Activated naive CD4-positive, alpha-beta T cell treated with anti-CD3 and anti-CD28 coated beads for 36 hours (primary cell): Measurements from ENCODE around the gene TMTC2. TPM values are rescaled to one million over a fixed set of nuclear protein-coding genes. Genes with fewer than 3 reads are reported as not detected.

Experiments used
- CTCF ChIA-PET: fragments of 350-600 bp; sonication (Branson Sonifier 250); formaldehyde crosslinking; loops from one replicate; lab custom pipeline; 2021; ENCODE audit warnings: antibody characterized with exemption; lab: Charles Lee
- DNase-seq: peaks from one replicate; pipeline ENCODE4 v3.0.0-alpha.2; 2020
- H3K27ac Mint-ChIP-seq: one replicate; pipeline ENCODE4 v1.8.0; 2021; ENCODE audit warnings: mild to moderate bottlenecking, mixed read lengths
- H3K27me3 Mint-ChIP-seq: one replicate; pipeline ENCODE4 v1.8.0; 2021; ENCODE audit warnings: low read depth, mixed read lengths
- H3K36me3 Mint-ChIP-seq: one replicate; pipeline ENCODE4 v1.8.0; 2021; ENCODE audit warnings: low read depth, mixed read lengths
- H3K4me1 Mint-ChIP-seq: one replicate; pipeline ENCODE4 v1.8.0; 2021; ENCODE audit warnings: low read depth, mixed read lengths
- H3K4me3 Mint-ChIP-seq: one replicate; pipeline ENCODE4 v1.8.0; 2021; ENCODE audit warnings: mild to moderate bottlenecking, moderate library complexity, mixed read lengths
- H3K9me3 Mint-ChIP-seq: one replicate; pipeline ENCODE4 v1.8.0; 2021; ENCODE audit warnings: mixed read lengths
- intact Hi-C: fragments of 100-400 bp; cut with micrococcal nuclease; formaldehyde crosslinking; loops from one replicate; pipeline ENCODE4 v1.15.1; 2023
- total RNA-seq, 2 experiments: library from RNA; stranded (reverse); gene quantifications; one replicate each; pipeline ENCODE4 v1.2.3, GENCODE V29; 2021

Gene TMTC2
- total RNA-seq, 2 experiments from 2014 or later, result 3.1 TPM

DNA sequence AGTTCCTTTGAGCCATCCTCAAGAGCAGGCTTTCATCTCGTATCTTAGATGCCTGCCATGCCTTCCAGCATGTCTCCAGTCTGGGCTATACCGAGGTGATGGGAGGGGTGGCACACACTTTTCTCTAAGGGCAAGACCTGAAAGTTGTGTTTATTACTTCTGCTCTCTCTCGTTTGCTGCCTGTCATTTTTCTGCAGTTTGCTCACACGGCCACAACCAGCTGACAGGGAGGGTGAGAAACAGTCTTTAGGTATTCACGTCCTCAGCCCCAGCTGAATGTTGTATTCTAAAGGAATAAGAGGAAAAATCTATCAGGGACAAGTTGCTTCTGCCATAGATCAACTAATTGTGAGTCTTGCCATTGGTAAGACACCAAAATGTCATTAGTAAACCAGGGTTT lies 88.0 kb downstream of the TMTC2 start:
- H3K4me1 Mint-ChIP-seq, result no peaks in the 10 kb centered on the region
- DNase-seq, result no peak
- no peak overlapping the region for H3K4me3 Mint-ChIP-seq
- no peaks in the 10 kb centered on the region for H3K36me3 Mint-ChIP-seq
- CTCF ChIA-PET, result no interaction called here
- H3K27me3 Mint-ChIP-seq, result no peaks in the 10 kb centered on the region
- H3K9me3 Mint-ChIP-seq, result no peaks in the 10 kb centered on the region
- H3K27ac Mint-ChIP-seq, result no peak overlapping the region
- intact Hi-C loops, result loop anchor here (5.0 kb wide), 1 partner anchor 87 kb away; the partner anchor contains the start of gene TMTC2

DNA sequence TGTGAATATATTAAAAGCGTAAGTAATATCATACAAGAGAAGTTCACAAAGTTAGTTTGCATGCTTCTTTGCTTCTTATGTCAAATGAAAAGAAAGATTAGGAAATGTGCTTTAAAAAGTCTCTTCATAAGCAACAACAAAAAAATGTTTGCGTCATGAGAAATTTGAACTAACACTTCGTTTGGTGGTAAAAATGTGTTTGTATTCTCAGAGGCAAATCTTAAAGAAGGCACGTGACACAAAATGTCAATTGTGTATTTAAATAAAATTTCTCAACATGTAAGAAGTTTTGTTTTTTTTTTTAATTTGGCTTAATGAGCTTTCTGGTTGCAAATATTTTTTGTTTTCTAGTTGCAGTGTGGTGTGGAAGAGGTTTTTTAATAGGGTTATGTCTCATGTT lies 93.8 kb downstream of the TMTC2 start:
- Mint-ChIP-seq H3K4me1 (no peaks in the 10 kb centered on the region), H3K27ac (no peak overlapping the region), H3K27me3 (no peaks in the 10 kb centered on the region), H3K36me3 (no peaks in the 10 kb centered on the region), H3K4me3 (no peak overlapping the region), H3K9me3 (no peaks in the 10 kb centered on the region)
- intact Hi-C loops, result no loop called here
- CTCF ChIA-PET, result no interaction called here
- DNase-seq, result no peak

DNA sequence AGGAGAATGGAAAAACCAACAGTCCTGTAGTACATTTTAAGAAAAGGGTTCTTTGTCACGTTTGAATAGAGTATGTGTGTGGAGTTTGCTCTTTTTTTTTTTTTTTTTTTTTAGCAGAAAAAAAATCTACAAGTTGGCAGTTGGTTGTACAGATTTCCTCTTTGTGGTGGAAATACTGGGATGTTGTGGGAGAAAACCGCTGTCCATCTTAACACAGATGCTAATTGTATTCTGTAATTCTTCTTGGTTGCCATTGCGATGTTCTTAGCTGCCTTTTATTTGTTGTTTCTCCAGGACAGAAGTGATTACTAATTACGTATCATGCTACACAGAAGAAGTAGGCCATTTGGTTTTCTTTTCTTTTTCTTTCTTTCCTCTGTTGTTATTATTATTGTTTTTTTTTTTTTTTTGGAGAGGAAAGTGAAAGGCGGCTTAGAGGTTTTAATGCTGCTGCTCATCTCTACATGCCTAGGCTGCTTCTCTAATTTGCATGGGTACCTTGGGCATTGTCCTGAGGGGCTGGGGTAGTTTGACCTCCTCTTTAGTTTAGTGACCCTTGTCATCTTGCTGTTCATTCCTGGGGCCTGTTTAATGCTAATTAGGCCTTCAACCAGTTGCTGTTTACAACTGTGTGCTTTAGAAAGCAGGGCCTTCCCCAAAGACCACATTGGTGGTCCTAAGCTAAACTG lies 94.7 kb downstream of the TMTC2 start:
- Mint-ChIP-seq H3K9me3 (no peaks in the 10 kb centered on the region), H3K27me3 (no peaks in the 10 kb centered on the region), H3K4me1 (no peaks in the 10 kb centered on the region), H3K36me3 (no peaks in the 10 kb centered on the region), H3K4me3 (no peak overlapping the region), H3K27ac (no peak overlapping the region)
- CTCF ChIA-PET, result no interaction called here
- DNase-seq, result no peak
- intact Hi-C loops, result no loop called here

DNA sequence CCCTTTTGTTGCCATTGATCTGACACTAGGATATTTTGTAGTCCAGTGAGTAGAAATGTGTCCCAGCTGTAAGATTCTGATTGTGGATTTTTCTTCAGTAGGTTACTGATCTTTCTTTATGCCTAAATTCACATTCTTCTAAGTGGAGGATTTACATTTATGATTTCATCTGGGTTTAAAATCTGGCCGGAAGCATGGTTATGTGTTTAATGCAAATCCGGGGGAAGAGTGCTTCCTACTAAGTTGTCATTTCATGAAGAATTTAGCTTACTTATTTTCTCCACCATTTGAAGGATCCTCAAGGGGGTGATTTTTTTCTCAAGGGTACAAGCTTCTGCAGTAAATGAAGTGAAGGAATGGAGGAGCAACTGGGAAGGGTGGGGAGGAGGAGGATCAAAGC lies 96.7 kb downstream of the TMTC2 start:
- intact Hi-C loops, result no loop called here
- DNase-seq, result no peak
- no peaks in the 10 kb centered on the region for H3K9me3 Mint-ChIP-seq
- no peak overlapping the region for H3K27ac Mint-ChIP-seq
- no peaks in the 10 kb centered on the region for H3K4me1 Mint-ChIP-seq
- CTCF ChIA-PET, result no interaction called here
- no peaks in the 10 kb centered on the region for H3K27me3 Mint-ChIP-seq
- no peak overlapping the region for H3K4me3 Mint-ChIP-seq
- no peaks in the 10 kb centered on the region for H3K36me3 Mint-ChIP-seq

DNA sequence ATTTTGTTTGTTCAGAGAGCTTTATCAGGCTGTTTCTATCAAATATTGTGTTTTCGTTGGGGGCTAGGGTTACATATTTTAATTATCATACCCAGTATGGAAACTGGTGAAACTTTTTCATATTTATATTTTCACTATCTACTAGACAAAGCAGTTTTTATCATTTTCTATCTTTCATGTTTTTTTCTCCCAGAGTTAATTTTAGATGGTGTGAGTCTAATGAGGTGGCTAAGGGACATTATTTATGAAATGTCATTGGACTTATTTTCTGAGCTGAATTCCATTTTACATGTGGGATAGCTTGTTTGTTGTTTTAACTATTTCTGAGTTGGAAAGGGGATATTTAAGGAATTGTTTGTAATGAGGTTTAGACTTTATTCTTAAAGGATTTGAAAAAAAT lies 100.3 kb downstream of the TMTC2 start:
- H3K27ac Mint-ChIP-seq, result no peak overlapping the region
- H3K4me3 Mint-ChIP-seq, result no peak overlapping the region
- no peaks in the 10 kb centered on the region for H3K9me3 Mint-ChIP-seq
- H3K36me3 Mint-ChIP-seq, result no peaks in the 10 kb centered on the region
- intact Hi-C loops, result no loop called here
- H3K27me3 Mint-ChIP-seq, result no peaks in the 10 kb centered on the region
- DNase-seq, result no peak
- H3K4me1 Mint-ChIP-seq, result no peaks in the 10 kb centered on the region
- CTCF ChIA-PET, result no interaction called here

DNA sequence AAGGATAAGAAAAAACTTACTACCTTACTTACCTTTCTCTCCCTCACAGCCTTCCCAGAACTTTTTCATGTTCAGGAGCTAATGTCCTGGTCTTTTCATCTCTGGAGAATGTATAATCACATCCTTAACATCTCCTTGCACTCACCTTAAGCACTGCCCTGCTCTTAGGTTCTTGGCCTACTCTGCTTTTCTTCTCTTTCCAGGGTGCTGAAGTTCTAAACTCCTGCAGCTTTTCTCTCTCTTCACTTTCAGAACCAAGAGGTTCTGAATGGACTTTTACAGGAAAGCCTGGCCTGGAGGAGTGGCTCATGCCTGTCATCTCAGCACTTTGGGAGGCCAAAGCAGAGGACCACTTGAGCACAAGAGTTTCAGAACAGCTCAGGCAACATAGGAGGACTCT lies 101.9 kb downstream of the TMTC2 start:
- H3K4me1 Mint-ChIP-seq, result no peaks in the 10 kb centered on the region
- CTCF ChIA-PET, result no interaction called here
- no peaks in the 10 kb centered on the region for H3K27me3 Mint-ChIP-seq
- H3K9me3 Mint-ChIP-seq, result no peaks in the 10 kb centered on the region
- no peak for DNase-seq
- H3K36me3 Mint-ChIP-seq, result no peaks in the 10 kb centered on the region
- intact Hi-C loops, result no loop called here
- no peak overlapping the region for H3K27ac Mint-ChIP-seq
- H3K4me3 Mint-ChIP-seq, result no peak overlapping the region

DNA sequence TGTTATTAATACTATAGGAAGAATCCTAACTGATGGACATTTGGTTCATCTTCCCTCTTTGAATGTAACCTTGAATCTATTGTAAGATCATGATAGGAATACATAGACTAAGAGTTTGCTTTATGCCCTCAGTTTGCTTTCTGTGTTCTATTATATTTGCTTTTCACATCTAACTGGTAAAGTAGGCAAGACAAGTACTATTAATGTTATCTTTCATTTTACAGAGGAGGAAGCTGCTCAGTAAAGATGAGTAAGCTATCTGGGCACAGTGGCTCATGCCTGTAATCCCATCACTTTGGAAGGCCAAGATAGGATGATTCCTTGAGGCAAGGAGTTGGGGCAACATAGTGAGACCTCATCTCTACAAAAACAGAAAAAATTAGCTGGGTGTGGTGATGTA lies 103.0 kb downstream of the TMTC2 start:
- CTCF ChIA-PET, result no interaction called here

DNA sequence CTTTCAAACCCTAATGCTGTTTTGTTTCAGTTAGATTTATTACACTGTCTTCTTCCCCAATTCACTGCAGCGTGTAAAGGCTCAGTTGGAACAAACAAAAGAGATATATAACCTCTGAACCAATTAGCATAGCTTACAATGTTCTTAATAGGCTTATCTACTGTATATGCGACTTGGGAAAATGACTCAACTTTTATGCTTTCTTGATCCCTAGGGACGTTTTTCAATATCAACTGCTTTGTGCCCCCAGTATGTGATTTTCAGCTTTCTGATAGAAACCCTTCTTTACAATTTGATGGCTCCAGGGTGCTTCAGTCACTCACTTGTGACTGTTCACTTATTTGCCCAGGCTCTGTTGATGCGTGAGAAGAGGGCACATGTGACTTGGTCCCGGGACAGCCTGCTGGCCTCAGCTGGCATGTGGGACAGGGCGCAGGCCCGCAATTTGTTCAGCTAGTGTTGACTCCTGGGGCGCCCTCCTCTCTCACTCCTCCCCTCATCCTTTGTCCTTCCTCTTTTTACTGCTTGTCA lies 107.1 kb downstream of the TMTC2 start:
- CTCF ChIA-PET, result interaction anchor here (0.7 kb wide), 1 partner anchor 15 kb away, joined by 3 read pairs; no protein-coding TSS in a partner anchor
- H3K4me1 Mint-ChIP-seq, result no peaks in the 10 kb centered on the region
- no peak overlapping the region for H3K4me3 Mint-ChIP-seq
- H3K36me3 Mint-ChIP-seq, result no peaks in the 10 kb centered on the region
- no peak for DNase-seq
- no peaks in the 10 kb centered on the region for H3K9me3 Mint-ChIP-seq
- no peaks in the 10 kb centered on the region for H3K27me3 Mint-ChIP-seq
- intact Hi-C loops, result no loop called here
- H3K27ac Mint-ChIP-seq, result no peak overlapping the region

More for the DNA sequence above, 103.0 kb downstream of the TMTC2 start:
- no peak for DNase-seq
- Mint-ChIP-seq H3K27ac (no peak overlapping the region), H3K27me3 (no peaks in the 10 kb centered on the region), H3K9me3 (no peaks in the 10 kb centered on the region), H3K36me3 (no peaks in the 10 kb centered on the region), H3K4me1 (no peaks in the 10 kb centered on the region), H3K4me3 (no peak overlapping the region)
- intact Hi-C loops, result no loop called here

DNA sequence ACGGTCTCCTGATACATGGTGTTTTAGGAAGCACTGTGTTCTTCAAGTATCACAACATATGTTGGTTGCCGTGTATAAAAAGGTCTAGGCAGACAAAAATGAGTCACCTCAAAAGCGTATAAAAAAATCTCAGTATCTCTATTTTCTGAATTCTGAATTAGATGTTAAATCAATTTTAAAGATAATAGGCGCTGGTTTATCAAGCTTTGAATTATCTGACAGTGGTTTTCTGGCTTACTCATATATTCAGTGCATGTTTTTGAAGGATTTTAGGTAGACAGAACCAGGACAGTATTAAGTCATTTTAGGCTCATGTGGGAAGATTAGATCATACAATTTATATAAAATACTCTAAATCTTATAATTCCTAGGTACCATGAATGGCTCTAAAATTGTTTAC lies 110.8 kb downstream of the TMTC2 start:
- no peak for DNase-seq
- no peaks in the 10 kb centered on the region for H3K4me1 Mint-ChIP-seq
- no peak overlapping the region for H3K27ac Mint-ChIP-seq
- intact Hi-C loops, result no loop called here
- no peaks in the 10 kb centered on the region for H3K9me3 Mint-ChIP-seq
- CTCF ChIA-PET, result no interaction called here
- H3K4me3 Mint-ChIP-seq, result no peak overlapping the region
- no peaks in the 10 kb centered on the region for H3K27me3 Mint-ChIP-seq
- H3K36me3 Mint-ChIP-seq, result peaks cover 3% of the 10 kb centered on the region

DNA sequence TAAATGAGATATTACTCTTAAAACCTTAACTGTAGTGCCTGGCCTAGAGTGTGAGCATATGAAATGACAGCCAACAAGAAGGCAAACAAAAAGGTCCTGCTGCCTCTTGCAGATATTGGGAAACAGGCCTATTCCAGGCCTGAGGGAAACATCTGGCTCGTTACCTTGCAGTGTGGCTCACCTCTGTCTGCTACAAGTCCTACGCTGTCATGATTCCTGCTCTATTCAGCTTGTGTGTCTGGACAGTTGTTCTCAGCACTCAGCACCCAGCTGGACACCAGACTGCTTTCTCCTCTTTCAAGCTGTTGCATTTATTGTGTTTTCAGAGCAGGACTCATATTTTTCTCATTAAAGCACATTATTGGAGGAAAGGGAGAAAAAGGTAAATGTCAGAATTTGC lies 113.5 kb downstream of the TMTC2 start:
- Mint-ChIP-seq H3K27ac (no peak overlapping the region), H3K27me3 (no peaks in the 10 kb centered on the region), H3K36me3 (peaks cover 3% of the 10 kb centered on the region), H3K4me1 (no peaks in the 10 kb centered on the region), H3K4me3 (no peak overlapping the region), H3K9me3 (no peaks in the 10 kb centered on the region)
- CTCF ChIA-PET, result no interaction called here
- DNase-seq, result no peak
- intact Hi-C loops, result no loop called here

DNA sequence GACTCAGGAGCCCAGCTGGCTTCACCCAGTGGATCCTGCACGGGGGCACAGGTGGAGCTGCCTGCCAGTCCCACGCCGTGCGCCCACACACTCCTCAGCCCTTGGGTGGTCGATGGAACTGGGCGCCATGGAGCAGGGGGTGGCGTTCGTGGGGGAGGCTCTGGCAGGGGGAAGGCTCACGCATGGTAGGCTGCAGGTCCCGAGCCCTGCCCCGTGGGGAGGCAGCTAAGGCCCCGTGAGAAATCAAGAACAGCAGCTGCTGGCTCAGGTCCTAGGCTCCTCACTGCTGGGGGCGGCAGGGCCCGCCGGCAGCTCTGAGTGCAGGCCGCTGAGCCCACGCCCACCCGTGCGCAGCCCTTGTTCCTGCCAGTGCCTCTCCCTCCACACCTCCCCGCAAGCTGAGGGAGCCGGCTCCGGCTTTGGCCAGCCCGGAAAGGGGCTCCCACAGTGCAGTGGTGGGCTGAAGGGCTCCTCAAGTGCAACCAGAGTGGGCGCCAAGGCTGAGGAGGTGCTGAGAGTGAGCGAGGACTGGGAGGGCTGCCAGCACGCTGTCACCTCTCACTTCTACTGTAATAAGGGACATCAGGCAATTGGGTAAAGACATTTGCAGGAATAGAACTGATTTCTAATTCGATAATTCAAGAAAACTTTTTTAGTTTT lies 115.4 kb downstream of the TMTC2 start:
- no peak overlapping the region for H3K27ac Mint-ChIP-seq

DNA sequence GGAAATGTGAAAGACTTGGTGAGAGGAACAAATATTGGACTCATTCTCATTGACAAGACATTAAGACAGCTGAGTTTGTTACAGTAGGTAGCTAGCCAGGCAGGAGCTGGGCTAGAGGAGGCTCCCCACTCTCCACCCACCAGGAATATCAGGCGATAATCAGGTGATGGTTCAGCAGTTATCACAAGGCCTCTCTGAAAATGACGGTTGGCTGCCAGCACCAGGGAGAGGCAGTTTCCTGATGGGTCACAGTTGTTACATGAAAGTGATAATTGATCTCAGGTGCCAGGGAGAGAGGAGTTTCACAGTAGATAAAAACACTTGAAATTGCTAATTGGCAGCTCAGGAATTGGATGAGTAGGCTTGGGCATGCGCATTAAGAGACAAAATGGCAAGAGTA lies 116.5 kb downstream of the TMTC2 start:
- no peak for DNase-seq
- intact Hi-C loops, result no loop called here
- CTCF ChIA-PET, result no interaction called here
- H3K4me3 Mint-ChIP-seq, result no peak overlapping the region
- H3K9me3 Mint-ChIP-seq, result no peaks in the 10 kb centered on the region
- peaks cover 3% of the 10 kb centered on the region for H3K36me3 Mint-ChIP-seq
- H3K27me3 Mint-ChIP-seq, result no peaks in the 10 kb centered on the region
- H3K27ac Mint-ChIP-seq, result no peak overlapping the region
- no peaks in the 10 kb centered on the region for H3K4me1 Mint-ChIP-seq

More for the DNA sequence above, 115.4 kb downstream of the TMTC2 start:
- Mint-ChIP-seq H3K4me1 (no peaks in the 10 kb centered on the region), H3K27me3 (no peaks in the 10 kb centered on the region), H3K9me3 (no peaks in the 10 kb centered on the region), H3K4me3 (no peak overlapping the region), H3K36me3 (peaks cover 3% of the 10 kb centered on the region)
- CTCF ChIA-PET, result no interaction called here
- intact Hi-C loops, result no loop called here
- DNase-seq, result no peak

DNA sequence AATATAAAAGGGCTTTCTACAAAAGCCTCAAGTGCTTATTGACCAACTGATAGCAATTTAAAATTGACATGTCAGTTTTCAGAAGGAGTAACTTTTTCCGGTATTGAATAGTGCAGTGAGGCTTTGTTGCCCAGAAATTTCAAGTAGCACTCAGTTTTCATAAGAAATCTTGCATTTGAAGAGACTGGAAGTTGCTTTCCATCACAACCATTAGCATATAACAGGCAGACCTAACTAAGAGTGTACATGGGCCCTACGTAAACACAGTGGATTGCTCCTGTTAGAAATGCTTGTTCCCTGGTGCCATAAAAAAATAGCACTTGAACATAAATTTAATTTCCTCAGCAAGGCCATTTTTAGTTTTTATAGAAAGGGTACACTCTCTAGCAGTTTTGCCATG lies 117.9 kb downstream of the TMTC2 start:
- Mint-ChIP-seq H3K9me3 (no peaks in the 10 kb centered on the region), H3K4me3 (no peak overlapping the region), H3K4me1 (no peaks in the 10 kb centered on the region), H3K27ac (no peak overlapping the region), H3K27me3 (no peaks in the 10 kb centered on the region), H3K36me3 (peaks cover 3% of the 10 kb centered on the region)
- intact Hi-C loops, result no loop called here
- CTCF ChIA-PET, result no interaction called here
- no peak for DNase-seq
